ENCODE data around the gene SLC15A1. TPM values are rescaled to one million over a fixed set of nuclear protein-coding genes. Genes with fewer than 3 reads are reported as not detected.

The SLC15A1 gene
- total RNA-seq, 1 experiment from 2014 or later, result 2.6 TPM

DNA sequence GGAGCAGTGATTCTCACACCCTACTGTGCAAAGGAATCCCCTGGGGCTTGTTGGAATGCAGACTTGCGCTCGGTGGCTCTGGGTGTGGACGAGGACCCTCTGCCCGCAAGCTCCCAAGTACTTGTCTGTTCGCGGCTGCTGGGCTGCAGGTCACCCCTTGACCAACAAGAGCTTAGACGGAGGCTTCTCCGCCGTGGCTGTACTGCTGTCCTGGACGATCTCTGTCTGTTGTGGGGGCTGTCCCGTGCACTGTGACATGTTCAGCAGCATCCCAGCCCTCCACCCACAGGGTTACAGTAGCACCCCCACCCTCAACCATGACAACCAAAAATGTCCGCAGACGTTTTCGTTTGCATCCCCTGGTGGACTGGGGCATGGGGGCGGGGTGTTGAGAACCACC, 22.9 kb upstream of the SLC15A1 start:
- Histone ChIP-seq H3K79me2 (ENCODE audit: insufficient read depth, low read length) (no peaks in the 10 kb centered on the region), H3K4me2 (ENCODE audit: low read length) (peak overlapping the region; percentile 81), H3K9me2 (ENCODE audit: insufficient read depth) (no peaks in the 10 kb centered on the region), H3K4me1 (ENCODE audit: control insufficient read depth in 1 of 2, insufficient read depth in 2 of 2, low read length in 2 of 2) (peaks cover 15 to 32% of the 10 kb centered on the region in 2 experiments), H3K27me3 (ENCODE audit: insufficient read depth, low read length) (no peaks in the 10 kb centered on the region), H3K9ac (ENCODE audit: low read length) (peak overlapping the region; percentile 51), H3K36me3 (ENCODE audit: control insufficient read depth in 1 of 2, insufficient read depth in 2 of 2, low read length in 2 of 2) (no peaks in the 10 kb centered on the region), H4K20me1 (ENCODE audit: insufficient read depth) (no peaks in the 10 kb centered on the region), H3K4me3 (replicated peaks in 1 of 2; ENCODE audit: low read depth in 1 of 2, low read length in 2 of 2) (peak overlapping the region in 1 of 2 experiments; percentile 46; a peak in 1 of 4 replicates), H2AFZ (ENCODE audit: low read depth, low read length, poor library complexity, severe bottlenecking) (peak overlapping the region; percentile 78), H3K9me3 (ENCODE audit: control insufficient read depth in 1 of 2, insufficient read depth in 1 of 2, low read depth in 1 of 2, low read length in 2 of 2) (no peaks in the 10 kb centered on the region), H3K27ac (ENCODE audit: low read depth, low read length) (no peak overlapping the region)
- ATAC-seq (no peak), DNase-seq (ENCODE audit: low read depth, low spot score) (no peak)
- POLR2A ChIA-PET, result no interaction called here
- CTCF ChIA-PET, result no interaction called here
- RAD21 ChIA-PET (ENCODE audit: low non-redundant PET in 1 of 2, low total read pairs in 2 of 2, uncharacterized antibody in 2 of 2, unreplicated experiment in 2 of 2), result no interaction called here
- TF ChIP-seq FOSL1 (IDR thresholded peaks at IDR 0.05; ENCODE audit: low read depth), result no peak
- TF ChIP-seq RAD21 (IDR thresholded peaks at IDR 0.05; ENCODE audit: low read depth), result no peak
- no peak for TF ChIP-seq POLR2A (IDR thresholded peaks at IDR 0.05; ENCODE audit: borderline replicate concordance, extremely low read depth, insufficient read depth, insufficient read length)
- no peak for TF ChIP-seq ZNF274 (IDR thresholded peaks at IDR 0.05; ENCODE audit: low read depth, low read length)
- no peak for TF ChIP-seq ZFX (IDR thresholded peaks at IDR 0.05)
- TF ChIP-seq, protein P1, sequence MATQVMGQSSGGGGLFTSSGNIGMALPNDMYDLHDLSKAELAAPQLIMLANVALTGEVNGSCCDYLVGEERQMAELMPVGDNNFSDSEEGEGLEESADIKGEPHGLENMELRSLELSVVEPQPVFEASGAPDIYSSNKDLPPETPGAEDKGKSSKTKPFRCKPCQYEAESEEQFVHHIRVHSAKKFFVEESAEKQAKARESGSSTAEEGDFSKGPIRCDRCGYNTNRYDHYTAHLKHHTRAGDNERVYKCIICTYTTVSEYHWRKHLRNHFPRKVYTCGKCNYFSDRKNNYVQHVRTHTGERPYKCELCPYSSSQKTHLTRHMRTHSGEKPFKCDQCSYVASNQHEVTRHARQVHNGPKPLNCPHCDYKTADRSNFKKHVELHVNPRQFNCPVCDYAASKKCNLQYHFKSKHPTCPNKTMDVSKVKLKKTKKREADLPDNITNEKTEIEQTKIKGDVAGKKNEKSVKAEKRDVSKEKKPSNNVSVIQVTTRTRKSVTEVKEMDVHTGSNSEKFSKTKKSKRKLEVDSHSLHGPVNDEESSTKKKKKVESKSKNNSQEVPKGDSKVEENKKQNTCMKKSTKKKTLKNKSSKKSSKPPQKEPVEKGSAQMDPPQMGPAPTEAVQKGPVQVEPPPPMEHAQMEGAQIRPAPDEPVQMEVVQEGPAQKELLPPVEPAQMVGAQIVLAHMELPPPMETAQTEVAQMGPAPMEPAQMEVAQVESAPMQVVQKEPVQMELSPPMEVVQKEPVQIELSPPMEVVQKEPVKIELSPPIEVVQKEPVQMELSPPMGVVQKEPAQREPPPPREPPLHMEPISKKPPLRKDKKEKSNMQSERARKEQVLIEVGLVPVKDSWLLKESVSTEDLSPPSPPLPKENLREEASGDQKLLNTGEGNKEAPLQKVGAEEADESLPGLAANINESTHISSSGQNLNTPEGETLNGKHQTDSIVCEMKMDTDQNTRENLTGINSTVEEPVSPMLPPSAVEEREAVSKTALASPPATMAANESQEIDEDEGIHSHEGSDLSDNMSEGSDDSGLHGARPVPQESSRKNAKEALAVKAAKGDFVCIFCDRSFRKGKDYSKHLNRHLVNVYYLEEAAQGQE (IDR thresholded peaks at IDR 0.05; ENCODE audit: low read depth), result no peak
- TF ChIP-seq EGR1 (IDR thresholded peaks at IDR 0.05; ENCODE audit: low read depth), result no peak
- TF ChIP-seq, protein P2, sequence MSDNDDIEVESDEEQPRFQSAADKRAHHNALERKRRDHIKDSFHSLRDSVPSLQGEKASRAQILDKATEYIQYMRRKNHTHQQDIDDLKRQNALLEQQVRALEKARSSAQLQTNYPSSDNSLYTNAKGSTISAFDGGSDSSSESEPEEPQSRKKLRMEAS (IDR thresholded peaks at IDR 0.05), result no peak
- TF ChIP-seq EZH2 (IDR thresholded peaks at IDR 0.05), result no peak
- no peak for TF ChIP-seq POLR2AphosphoS5 (IDR thresholded peaks at IDR 0.05; ENCODE audit: low read depth, low read length)
- TF ChIP-seq, protein P3, sequence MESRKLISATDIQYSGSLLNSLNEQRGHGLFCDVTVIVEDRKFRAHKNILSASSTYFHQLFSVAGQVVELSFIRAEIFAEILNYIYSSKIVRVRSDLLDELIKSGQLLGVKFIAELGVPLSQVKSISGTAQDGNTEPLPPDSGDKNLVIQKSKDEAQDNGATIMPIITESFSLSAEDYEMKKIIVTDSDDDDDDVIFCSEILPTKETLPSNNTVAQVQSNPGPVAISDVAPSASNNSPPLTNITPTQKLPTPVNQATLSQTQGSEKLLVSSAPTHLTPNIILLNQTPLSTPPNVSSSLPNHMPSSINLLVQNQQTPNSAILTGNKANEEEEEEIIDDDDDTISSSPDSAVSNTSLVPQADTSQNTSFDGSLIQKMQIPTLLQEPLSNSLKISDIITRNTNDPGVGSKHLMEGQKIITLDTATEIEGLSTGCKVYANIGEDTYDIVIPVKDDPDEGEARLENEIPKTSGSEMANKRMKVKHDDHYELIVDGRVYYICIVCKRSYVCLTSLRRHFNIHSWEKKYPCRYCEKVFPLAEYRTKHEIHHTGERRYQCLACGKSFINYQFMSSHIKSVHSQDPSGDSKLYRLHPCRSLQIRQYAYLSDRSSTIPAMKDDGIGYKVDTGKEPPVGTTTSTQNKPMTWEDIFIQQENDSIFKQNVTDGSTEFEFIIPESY (IDR thresholded peaks at IDR 0.05; ENCODE audit: extremely low read depth, insufficient replicate concordance, low read length), result no peak
- TF ChIP-seq, protein P4, sequence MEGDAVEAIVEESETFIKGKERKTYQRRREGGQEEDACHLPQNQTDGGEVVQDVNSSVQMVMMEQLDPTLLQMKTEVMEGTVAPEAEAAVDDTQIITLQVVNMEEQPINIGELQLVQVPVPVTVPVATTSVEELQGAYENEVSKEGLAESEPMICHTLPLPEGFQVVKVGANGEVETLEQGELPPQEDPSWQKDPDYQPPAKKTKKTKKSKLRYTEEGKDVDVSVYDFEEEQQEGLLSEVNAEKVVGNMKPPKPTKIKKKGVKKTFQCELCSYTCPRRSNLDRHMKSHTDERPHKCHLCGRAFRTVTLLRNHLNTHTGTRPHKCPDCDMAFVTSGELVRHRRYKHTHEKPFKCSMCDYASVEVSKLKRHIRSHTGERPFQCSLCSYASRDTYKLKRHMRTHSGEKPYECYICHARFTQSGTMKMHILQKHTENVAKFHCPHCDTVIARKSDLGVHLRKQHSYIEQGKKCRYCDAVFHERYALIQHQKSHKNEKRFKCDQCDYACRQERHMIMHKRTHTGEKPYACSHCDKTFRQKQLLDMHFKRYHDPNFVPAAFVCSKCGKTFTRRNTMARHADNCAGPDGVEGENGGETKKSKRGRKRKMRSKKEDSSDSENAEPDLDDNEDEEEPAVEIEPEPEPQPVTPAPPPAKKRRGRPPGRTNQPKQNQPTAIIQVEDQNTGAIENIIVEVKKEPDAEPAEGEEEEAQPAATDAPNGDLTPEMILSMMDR (IDR thresholded peaks at IDR 0.05 in 2 of 3, conservative IDR thresholded peaks at IDR 0.05 in 1 of 3; ENCODE audit: borderline replicate concordance in 1 of 3, insufficient read depth in 1 of 3, low read depth in 2 of 3, low read length in 2 of 3), result no peak
- no peak for TF ChIP-seq ELF1 (IDR thresholded peaks at IDR 0.05; ENCODE audit: borderline replicate concordance, low read depth)
- intact Hi-C loops (cut with micrococcal nuclease), result no loop called here
- BruUV-seq (replicated peaks), result no TSS peak

Data from HCT116 (cell line).